Stimulated activated memory B cell treated with anti-CD40 and anti-IgM and Interleukin-4, amounts not matched to agents 10 μg/mL and 1 μg/mL and 100 μg/mL, for 72 hours (primary cell): ENCODE measurements around the gene DNM1.
"Not testable (repeated sequence)": the region's sequence is repeated elsewhere in the genome, so short reads cannot be mapped to it uniquely, and the experiment has no call there.

Source experiments
- ATAC-seq: fragments of 150-1000 bp; cut with Tn5 transposase; 2 replicates; pipeline ENCODE4 v1.10.0; 2021
- H3K27ac Mint-ChIP-seq: one replicate; pipeline ENCODE4 v1.8.0; 2022; ENCODE audit warnings: mild to moderate bottlenecking, mixed read lengths
- H3K27me3 Mint-ChIP-seq: one replicate; pipeline ENCODE4 v1.8.0; 2022; ENCODE audit warnings: mixed read lengths
- H3K36me3 Mint-ChIP-seq: one replicate; pipeline ENCODE4 v1.8.0; 2022; ENCODE audit warnings: mixed read lengths
- H3K4me1 Mint-ChIP-seq: one replicate; pipeline ENCODE4 v1.8.0; 2022; ENCODE audit warnings: mixed read lengths
- H3K4me3 Mint-ChIP-seq: one replicate; pipeline ENCODE4 v1.8.0; 2022; ENCODE audit warnings: mild to moderate bottlenecking, moderate library complexity, mixed read lengths
- H3K9me3 Mint-ChIP-seq: one replicate; pipeline ENCODE4 v1.8.0; 2022; ENCODE audit warnings: mixed read lengths

Gene DNM1

GRCh38 chr9:128224877-128225276 lies 21.7 kb downstream of the DNM1 start:
- no peak overlapping the region for H3K27ac Mint-ChIP-seq
- H3K27me3 Mint-ChIP-seq, result peaks cover 12% of the 10 kb centered on the region
- no peak overlapping the region for H3K4me3 Mint-ChIP-seq
- ATAC-seq, result no peak
- no peaks in the 10 kb centered on the region for H3K36me3 Mint-ChIP-seq
- H3K9me3 Mint-ChIP-seq, result no peaks in the 10 kb centered on the region
- H3K4me1 Mint-ChIP-seq, result no peaks in the 10 kb centered on the region

DNA sequence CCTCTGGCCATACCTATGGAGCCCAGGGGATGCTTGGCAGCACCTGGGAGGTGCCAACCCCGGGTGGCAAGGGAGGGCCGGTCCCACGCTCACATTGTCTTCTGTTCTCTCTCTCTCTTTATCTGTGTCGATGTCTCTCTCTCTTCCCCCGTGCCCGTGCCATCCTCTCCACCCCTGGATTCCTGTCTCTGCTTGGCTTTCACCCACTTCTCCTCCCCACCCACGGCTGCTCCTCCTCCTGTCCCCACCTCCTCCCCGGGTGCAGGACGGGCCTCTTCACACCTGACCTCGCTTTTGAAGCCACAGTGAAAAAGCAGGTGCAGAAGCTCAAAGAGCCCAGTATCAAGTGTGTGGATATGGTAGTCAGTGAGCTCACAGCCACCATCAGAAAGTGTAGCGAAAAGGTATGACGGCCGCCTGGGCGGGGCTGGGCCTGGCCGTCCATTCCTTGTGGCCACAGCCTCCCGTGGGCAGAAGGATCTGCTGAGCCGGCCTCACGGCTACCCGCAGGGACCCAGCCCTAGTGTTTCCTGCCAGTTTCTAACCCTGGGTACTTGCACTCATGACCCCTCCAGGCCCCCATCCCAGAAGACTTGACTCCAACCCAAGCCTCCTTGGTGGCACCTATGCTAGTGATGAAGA lies 22.7 kb downstream of the DNM1 start:
- Mint-ChIP-seq H3K4me1 (no peaks in the 10 kb centered on the region), H3K36me3 (no peaks in the 10 kb centered on the region), H3K4me3 (no peak overlapping the region), H3K27ac (no peak overlapping the region), H3K27me3 (peaks cover 12% of the 10 kb centered on the region), H3K9me3 (no peaks in the 10 kb centered on the region)
- no peak for ATAC-seq

DNA sequence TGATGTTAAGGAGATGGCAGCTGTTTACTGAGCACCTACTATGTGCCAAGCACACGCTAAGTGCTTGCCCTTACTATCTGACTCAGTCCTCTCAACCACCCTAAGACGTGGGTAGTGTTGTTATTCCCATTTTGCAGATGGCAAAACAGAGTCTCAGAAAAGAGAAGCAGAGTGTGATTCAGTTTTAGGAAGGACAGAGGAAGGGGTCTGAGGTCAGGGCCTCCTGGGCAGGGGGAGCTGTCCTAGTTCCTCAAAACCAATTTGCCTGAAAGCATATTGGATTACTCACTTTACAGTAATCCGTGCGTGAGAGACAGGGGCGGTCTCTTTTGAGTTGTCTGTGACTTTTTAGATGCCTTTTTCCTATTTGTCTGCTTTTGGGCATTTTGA lies 23.2 kb downstream of the DNM1 start:
- H3K27ac Mint-ChIP-seq, result no peak overlapping the region
- H3K4me3 Mint-ChIP-seq, result no peak overlapping the region
- ATAC-seq, result no peak
- H3K4me1 Mint-ChIP-seq, result no peaks in the 10 kb centered on the region
- H3K9me3 Mint-ChIP-seq, result no peaks in the 10 kb centered on the region
- H3K27me3 Mint-ChIP-seq, result peaks cover 12% of the 10 kb centered on the region
- no peaks in the 10 kb centered on the region for H3K36me3 Mint-ChIP-seq

GRCh38 chr9:128230897-128231296 lies 27.7 kb downstream of the DNM1 start:
- H3K27me3 Mint-ChIP-seq, result peaks cover 28% of the 10 kb centered on the region
- not testable (repeated sequence) for H3K4me1 Mint-ChIP-seq, H3K4me3 Mint-ChIP-seq, ATAC-seq, H3K27ac Mint-ChIP-seq, H3K36me3 Mint-ChIP-seq, H3K9me3 Mint-ChIP-seq

DNA sequence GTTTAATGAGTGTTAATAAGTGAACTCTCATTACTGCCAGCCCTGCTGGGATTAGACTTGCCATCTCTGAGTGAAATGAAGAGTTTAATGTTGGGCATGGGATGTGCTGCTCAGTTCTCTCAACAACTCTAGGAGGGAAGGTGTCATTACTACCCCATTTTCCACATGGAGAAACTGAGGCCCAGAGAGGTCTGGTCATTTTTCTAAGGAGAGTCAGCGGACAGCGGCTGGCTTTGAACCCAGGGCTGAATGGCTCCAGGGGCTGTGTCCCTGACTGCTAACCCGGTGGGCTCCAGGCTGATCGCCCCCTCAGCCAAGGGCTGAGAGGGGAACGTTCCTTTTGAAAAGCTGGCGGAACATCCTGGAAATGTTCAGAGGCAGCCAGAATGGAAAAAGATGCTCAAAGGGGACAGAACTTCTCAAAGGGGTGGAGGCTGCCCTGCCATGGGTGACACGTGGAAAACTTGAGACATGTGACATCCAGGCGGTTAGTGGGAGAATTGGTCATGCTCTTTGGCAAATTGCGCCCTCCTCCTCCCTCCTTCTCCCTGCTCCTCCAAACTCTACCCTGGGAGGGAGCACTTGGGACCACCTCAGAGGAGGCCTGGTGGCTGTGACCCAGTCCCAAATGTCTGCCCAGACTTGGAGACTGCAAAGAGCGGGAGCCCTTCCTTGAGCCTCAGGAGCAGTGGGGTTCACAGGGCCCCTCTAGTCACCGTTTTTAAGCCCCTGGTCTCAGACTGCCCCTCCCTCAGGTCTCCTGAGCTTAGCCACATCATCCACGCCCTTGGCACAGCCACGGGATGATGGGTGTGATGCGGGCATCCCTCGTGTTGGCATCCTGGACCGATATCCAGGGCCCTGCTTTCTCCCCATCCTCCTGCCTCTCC lies 28.7 kb downstream of the DNM1 start:
- H3K27ac Mint-ChIP-seq, result no peak overlapping the region
- H3K4me3 Mint-ChIP-seq, result no peak overlapping the region
- H3K27me3 Mint-ChIP-seq, result peaks cover 36% of the 10 kb centered on the region
- no peak for ATAC-seq
- H3K9me3 Mint-ChIP-seq, result no peaks in the 10 kb centered on the region
- no peaks in the 10 kb centered on the region for H3K36me3 Mint-ChIP-seq
- H3K4me1 Mint-ChIP-seq, result no peaks in the 10 kb centered on the region

DNA sequence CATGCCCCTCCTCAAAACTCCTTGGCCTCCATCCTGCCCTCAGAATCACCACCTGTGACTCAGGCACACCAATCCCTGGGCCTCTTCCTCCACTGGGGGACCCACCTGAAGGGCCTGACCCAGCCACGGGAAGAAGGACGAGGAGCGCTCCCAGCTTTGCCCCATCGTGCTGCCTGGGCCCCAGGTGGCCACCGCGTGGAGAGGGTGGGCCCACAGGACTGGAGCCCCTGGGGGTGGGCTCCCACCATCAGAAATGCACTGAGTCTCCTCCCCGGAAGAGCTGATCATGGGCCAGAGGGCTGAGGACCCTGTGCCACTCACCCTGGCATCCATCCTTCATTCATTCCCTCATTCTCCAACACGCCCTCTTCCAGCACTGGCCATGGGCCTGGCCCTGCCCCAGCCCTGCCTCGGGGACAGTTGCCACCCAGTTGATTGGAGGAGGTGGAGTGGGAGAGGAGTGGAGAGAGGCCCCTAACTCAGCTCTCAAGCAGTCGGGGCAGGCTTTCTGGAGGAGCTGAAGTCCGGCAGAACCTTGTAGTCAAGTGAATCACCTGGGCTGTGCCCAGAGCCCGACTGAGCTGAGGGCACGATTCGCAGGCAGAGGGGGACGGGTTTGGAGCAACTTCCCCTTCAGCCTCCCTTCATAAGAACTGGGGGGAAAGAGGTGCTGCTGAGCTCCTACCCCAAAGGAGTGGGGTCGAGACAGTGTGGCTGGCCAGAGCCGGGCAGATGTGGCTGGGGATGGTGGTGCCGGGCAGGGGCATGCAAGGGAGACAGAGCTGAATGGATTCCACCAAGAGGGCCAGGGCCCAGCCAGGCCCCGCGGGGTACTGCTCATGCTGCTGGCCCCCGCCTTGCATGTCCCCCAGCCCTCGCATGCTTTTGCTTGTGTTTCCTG lies 29.6 kb downstream of the DNM1 start:
- Mint-ChIP-seq H3K36me3 (no peaks in the 10 kb centered on the region), H3K4me3 (no peak overlapping the region), H3K27me3 (peaks cover 36% of the 10 kb centered on the region), H3K4me1 (no peaks in the 10 kb centered on the region), H3K27ac (no peak overlapping the region), H3K9me3 (no peaks in the 10 kb centered on the region)
- ATAC-seq, result peak; percentile 47

DNA sequence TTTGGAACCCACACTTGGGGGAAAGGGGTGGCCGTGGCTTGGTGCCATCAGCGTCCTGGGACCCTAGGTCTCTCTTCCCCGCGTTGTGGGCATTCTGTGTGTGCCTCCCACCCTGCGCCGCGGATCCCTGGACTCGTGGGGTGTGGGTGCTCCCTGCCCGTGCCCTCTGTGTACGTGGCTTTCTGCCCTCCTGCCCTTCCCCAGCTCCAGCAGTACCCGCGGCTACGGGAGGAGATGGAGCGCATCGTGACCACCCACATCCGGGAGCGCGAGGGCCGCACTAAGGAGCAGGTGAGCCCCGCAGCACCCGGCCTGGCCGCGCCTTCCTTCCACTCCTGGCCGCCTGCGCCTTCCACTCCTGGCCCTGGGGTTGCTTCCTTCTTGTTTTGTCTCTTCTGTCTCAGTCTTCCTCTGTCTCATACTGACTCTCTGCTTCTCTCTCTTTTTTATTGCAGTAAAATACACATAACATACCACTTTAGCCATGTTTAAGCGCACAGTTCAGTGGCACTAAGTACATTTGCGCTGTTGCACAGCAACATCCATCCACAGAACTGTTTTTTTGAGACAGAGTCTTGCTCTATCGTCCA lies 30.7 kb downstream of the DNM1 start:
- no peak overlapping the region for H3K27ac Mint-ChIP-seq
- H3K9me3 Mint-ChIP-seq, result no peaks in the 10 kb centered on the region
- H3K27me3 Mint-ChIP-seq, result peaks cover 40% of the 10 kb centered on the region
- no peaks in the 10 kb centered on the region for H3K4me1 Mint-ChIP-seq
- H3K4me3 Mint-ChIP-seq, result no peak overlapping the region
- H3K36me3 Mint-ChIP-seq, result no peaks in the 10 kb centered on the region
- ATAC-seq, result peak; percentile 46

DNA sequence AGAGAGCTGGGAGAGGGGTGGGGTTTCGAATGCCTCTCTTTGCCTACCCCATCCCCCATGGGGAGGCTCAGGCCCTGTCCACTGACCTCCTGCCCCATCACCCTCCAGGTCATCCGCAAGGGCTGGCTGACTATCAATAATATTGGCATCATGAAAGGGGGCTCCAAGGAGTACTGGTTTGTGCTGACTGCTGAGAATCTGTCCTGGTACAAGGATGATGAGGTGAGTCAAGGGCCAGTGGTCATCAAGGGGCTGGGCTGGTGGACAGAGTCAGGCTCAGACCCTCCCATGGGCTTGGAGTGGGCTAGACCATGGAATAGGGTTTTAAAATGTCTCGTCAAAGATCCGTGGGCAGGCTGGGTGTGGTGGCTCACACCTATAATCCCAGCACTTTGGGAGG lies 38.9 kb downstream of the DNM1 start:
- no peak for ATAC-seq
- H3K4me1 Mint-ChIP-seq, result no peaks in the 10 kb centered on the region

DNA sequence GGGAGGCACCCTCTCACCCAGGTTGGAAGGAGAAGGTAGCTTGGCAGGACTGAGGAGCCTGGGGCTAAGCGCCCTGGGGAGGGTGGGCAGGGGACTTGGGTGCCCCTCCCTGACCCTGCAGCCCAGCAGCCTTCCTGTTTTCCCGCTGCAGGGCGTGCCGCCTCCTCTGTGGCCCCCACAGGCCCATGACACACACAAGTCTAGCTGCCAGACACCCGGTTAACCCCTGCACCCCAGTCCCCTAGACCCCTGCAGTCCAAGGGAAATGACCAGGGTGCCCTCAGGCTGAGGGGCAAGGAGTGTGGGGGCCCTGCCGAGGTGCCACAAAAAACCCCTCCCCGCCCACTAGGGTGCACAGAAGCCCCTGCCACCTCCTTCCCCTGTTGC lies 39.6 kb downstream of the DNM1 start:
- Mint-ChIP-seq H3K4me3 (no peak overlapping the region), H3K4me1 (no peaks in the 10 kb centered on the region), H3K27me3 (peaks cover 55% of the 10 kb centered on the region), H3K27ac (no peak overlapping the region), H3K36me3 (no peaks in the 10 kb centered on the region), H3K9me3 (no peaks in the 10 kb centered on the region)
- ATAC-seq, result no peak

More for the DNA sequence above, 38.9 kb downstream of the DNM1 start:
- Mint-ChIP-seq H3K27me3 (peaks cover 55% of the 10 kb centered on the region), H3K27ac (no peak overlapping the region), H3K4me3 (no peak overlapping the region), H3K9me3 (no peaks in the 10 kb centered on the region), H3K36me3 (no peaks in the 10 kb centered on the region)

GRCh38 chr9:128243215-128244018 lies 40.2 kb downstream of the DNM1 start:
- Mint-ChIP-seq H3K4me3 (no peak overlapping the region), H3K9me3 (no peaks in the 10 kb centered on the region), H3K27ac (no peak overlapping the region), H3K4me1 (no peaks in the 10 kb centered on the region), H3K27me3 (peaks cover 55% of the 10 kb centered on the region), H3K36me3 (no peaks in the 10 kb centered on the region)
- ATAC-seq, result no peak

DNA sequence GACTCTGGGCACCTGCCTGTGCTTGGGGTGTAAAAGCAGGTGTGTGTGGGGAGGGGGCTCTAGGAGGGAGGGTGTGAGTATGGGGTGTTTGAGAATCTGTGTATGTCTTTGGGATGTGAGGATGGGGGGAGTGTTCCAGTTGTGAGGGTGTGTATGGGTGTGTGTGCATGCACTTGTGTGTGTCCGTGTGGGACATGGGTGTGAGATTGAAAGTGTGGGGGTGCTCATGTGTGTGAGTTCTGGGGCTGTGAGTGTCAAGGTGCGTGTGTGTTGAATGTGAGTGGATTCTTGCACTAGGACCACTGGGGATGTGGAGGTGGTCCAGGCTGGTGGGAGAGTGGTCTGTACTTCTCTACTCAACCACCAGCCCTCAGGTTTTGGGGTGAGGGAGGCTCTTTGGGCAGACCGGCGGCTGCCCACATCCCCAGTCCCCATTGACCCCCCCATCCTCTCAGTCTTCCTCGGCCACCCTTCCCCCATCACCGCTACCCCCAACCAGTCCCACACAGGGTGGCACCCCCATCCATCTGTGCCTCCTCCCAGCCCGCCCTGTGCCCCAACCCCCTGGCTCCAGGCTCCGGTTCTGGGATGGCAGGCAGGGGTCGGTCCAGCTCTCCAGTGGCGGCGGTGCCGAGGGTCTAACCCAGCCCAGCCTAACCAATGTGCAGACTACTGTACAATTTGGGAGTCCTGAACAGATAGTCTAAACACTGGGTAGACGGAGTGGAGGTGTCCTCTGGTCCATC lies 41.1 kb downstream of the DNM1 start:
- H3K27me3 Mint-ChIP-seq, result peaks cover 47% of the 10 kb centered on the region
- H3K36me3 Mint-ChIP-seq, result no peaks in the 10 kb centered on the region
- H3K4me3 Mint-ChIP-seq, result no peak overlapping the region
- H3K9me3 Mint-ChIP-seq, result no peaks in the 10 kb centered on the region
- H3K27ac Mint-ChIP-seq, result no peak overlapping the region
- no peak for ATAC-seq
- no peaks in the 10 kb centered on the region for H3K4me1 Mint-ChIP-seq

- peaks cover 5% of the 10 kb centered on the region for H3K4me1 Mint-ChIP-seq
- ATAC-seq, result peak; percentile 11
- no peak overlapping the region for H3K27ac Mint-ChIP-seq
- H3K4me3 Mint-ChIP-seq, result no peak overlapping the region
- peaks cover 45% of the 10 kb centered on the region for H3K27me3 Mint-ChIP-seq
- no peaks in the 10 kb centered on the region for H3K9me3 Mint-ChIP-seq
- no peaks in the 10 kb centered on the region for H3K36me3 Mint-ChIP-seq
Observed at GRCh38 chr9:128244837-128245231, 41.7 kb downstream of the DNM1 start.

- Mint-ChIP-seq H3K36me3 (no peaks in the 10 kb centered on the region), H3K9me3 (no peaks in the 10 kb centered on the region), H3K4me1 (peaks cover 7% of the 10 kb centered on the region), H3K4me3 (no peak overlapping the region), H3K27me3 (peaks cover 37% of the 10 kb centered on the region), H3K27ac (no peak overlapping the region)
- no peak for ATAC-seq
Observed at GRCh38 chr9:128245421-128246151, 42.4 kb downstream of the DNM1 start.
